Adrenal gland (tissue), 12 donors: ENCODE data around the gene BOC. TPM values are rescaled to one million over a fixed set of nuclear protein-coding genes. Genes with fewer than 3 reads are reported as not detected.

ENCODE experiments used
- DNase-seq, 7 donors: peaks; one replicate each; pipeline ENCODE4 v3.0.0-alpha.2; 2019 to 2020
- H3K27ac ChIP-seq, 5 donors: fragments of 200-600 bp; sonication (generic) in 4 of 5; 1 replicate in 3 of 5; 2 replicates in 2 of 5; pipeline versions ENCODE4 v1.5.1 to v1.8.0; 2016 to 2020; ENCODE audit warnings: mild to moderate bottlenecking in 1 of 5
- H3K27me3 ChIP-seq: fragments of 200-600 bp; 2 replicates; pipeline ENCODE4 v1.8.0; 2021
- H3K36me3 ChIP-seq, 2 donors: fragments of 200-600 bp; replicated peaks in 1 of 2; 1 replicate in 1 of 2; 2 replicates in 1 of 2; pipeline versions ENCODE4 v1.5.1 to v1.8.0; 2018 to 2022
- H3K4me1 ChIP-seq, 2 donors: fragments of 200-600 bp; replicated peaks in 1 of 2; 1 replicate in 1 of 2; 2 replicates in 1 of 2; pipeline versions ENCODE4 v1.5.1 to v1.8.0; 2018 to 2021
- H3K4me3 ChIP-seq, 4 donors: fragments of 200-600 bp; sonication (generic) in 3 of 4; one replicate each; pipeline ENCODE4 v1.5.1; 2016 to 2018
- H3K9me3 ChIP-seq, 3 donors: fragments of 200-600 bp; sonication (generic) in 1 of 3; replicated peaks in 1 of 3; 1 replicate in 2 of 3; 2 replicates in 1 of 3; pipeline versions ENCODE4 v1.5.1 to v1.8.0; 2016 to 2021
- POLR2A ChIP-seq, 2 donors: fragments of 450-650 bp; IDR thresholded peaks; one replicate each; pipeline ENCODE4 v1.6.1; 2017; ENCODE audit warnings: antibody characterized with exemption in 2 of 2, mild to moderate bottlenecking in 2 of 2, moderate library complexity in 1 of 2
- WGBS, 4 donors: extraction: QIAGEN DNeasy Blood & Tissue Kit in 2 of 4; methylation state at CpG; one replicate each; pipeline versions ENCODE4 v1.1.5 to v1.1.7; 2013 to 2017; 5-methylcytosine and 5-hydroxymethylcytosine counted together
- intact Hi-C, 2 donors: fragments of 100-400 bp; cut with DNase I; formaldehyde crosslinking; loops; one replicate each; pipeline versions ENCODE4 v1.14.1 to v1.15.0; 2022 to 2023
- polyA plus RNA-seq, 3 donors: library from polyadenylated mRNA; stranded (reverse); fragments of 200-250 nt in 2 of 3; fragments of 350-450 nt in 1 of 3; fragmentation: Illumina TruSeq in 1 of 3; extraction: RNeasy Lipid Tissue Mini Kit (QIAGEN cat#74804) in 1 of 3; gene quantifications; one replicate each; pipeline ENCODE4 v1.2.3, GENCODE V29; 2013 to 2014
- total RNA-seq, 9 donors: library from RNA; depleted of rRNA in 4 of 9; stranded (reverse); fragments of >200 nt in 4 of 9; fragments of 120-200 nt in 1 of 9; fragmentation: NEBNext Ultra II Directional in 1 of 9; extraction: Animal tissue kit (Norgen Biotek cat#: 25700) in 1 of 9; gene quantifications; one replicate each; pipeline versions ENCODE4 v1.1.0 to v1.2.4, GENCODE V29; 2013 to 2023
- TF ChIP-seq, protein P1 (sequence below), 6 experiments: fragments of 450-650 bp in 4 of 6; fragments of 200-600 bp in 2 of 6; sonication (generic) in 1 of 6; IDR thresholded peaks; 1 replicate in 5 of 6; 2 replicates in 1 of 6; pipeline versions ENCODE4 v1.5.1 to v1.8.0; 2016 to 2021; ENCODE audit warnings: antibody characterized with exemption in 6 of 6, mild to moderate bottlenecking in 2 of 6, moderate library complexity in 1 of 6
- donor health status: healthy with polysubstance abuse.
- donor health status: Bipolar disorder and iron deficiency.
- donor health status: DM: yes; HTN: yes; CAD: no.
- donor health status: DM: no; HTN: no; CAD: no.
- donor health status: DM: no; HTN: no; CAD: no.
- donor health status: DM: yes; HTN: yes; CAD: no.

The BOC gene
- total and polyA plus RNA-seq, 12 donors: 1.9 to 22.3 (median 9.5) TPM

DNA sequence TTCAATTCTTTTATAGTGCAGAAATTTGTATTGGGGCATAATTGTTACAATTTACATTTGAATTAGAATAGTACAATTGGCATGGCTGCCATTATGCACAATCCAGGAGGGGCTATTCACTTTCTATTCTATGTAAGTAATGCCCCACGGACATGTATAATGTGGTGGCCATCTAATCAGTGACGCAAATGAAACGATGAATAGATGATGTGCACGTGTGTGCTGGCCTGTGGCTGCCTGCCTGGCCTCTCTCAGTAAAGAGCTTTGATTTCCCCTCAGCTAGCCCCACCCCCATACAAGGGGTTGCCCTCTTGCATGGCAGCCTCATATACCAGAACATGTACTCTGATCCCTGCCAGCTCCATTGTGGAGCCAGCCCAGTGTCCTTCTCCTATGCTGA lies 86.5 kb downstream of the BOC start:
- H3K4me1 ChIP-seq: no peaks in the 10 kb centered on the region
- intact Hi-C loops: no loop called here
- H3K27me3 ChIP-seq: no peaks in the 10 kb centered on the region
- H3K36me3 ChIP-seq: no peaks in the 10 kb centered on the region
- WGBS, 4 donors: 87 to 95% (median 90%) methylated on average over 4 of the region's 4 CpGs
- no peak overlapping the region for H3K4me3 ChIP-seq
- no peaks in the 10 kb centered on the region for H3K9me3 ChIP-seq
- TF ChIP-seq POLR2A (IDR thresholded peaks at IDR 0.05): no peak
- TF ChIP-seq, protein P1, sequence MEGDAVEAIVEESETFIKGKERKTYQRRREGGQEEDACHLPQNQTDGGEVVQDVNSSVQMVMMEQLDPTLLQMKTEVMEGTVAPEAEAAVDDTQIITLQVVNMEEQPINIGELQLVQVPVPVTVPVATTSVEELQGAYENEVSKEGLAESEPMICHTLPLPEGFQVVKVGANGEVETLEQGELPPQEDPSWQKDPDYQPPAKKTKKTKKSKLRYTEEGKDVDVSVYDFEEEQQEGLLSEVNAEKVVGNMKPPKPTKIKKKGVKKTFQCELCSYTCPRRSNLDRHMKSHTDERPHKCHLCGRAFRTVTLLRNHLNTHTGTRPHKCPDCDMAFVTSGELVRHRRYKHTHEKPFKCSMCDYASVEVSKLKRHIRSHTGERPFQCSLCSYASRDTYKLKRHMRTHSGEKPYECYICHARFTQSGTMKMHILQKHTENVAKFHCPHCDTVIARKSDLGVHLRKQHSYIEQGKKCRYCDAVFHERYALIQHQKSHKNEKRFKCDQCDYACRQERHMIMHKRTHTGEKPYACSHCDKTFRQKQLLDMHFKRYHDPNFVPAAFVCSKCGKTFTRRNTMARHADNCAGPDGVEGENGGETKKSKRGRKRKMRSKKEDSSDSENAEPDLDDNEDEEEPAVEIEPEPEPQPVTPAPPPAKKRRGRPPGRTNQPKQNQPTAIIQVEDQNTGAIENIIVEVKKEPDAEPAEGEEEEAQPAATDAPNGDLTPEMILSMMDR (IDR thresholded peaks at IDR 0.05): no peak
- no peak for DNase-seq
- H3K27ac ChIP-seq: no peak overlapping the region

DNA sequence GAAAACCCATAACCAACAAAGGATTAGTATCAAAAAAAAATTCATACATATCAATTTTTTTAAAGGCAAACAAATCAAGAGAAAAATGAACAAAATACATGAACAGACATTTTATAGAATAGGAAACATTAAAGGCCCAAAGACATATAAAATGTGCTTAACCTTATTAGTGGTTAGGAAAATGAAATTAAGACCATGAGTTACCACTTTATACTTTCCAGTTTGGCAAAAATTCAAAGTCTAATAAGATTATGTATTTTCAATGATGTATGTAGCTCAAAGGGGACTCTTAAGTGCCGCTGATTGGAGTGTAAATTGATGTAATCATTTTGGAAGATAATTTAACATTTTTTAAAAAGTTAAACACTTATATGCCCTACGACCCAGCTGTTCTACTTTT lies 89.2 kb downstream of the BOC start:
- no peaks in the 10 kb centered on the region for H3K27me3 ChIP-seq
- intact Hi-C loops: no loop called here
- no peaks in the 10 kb centered on the region for H3K9me3 ChIP-seq
- DNase-seq: no peak
- WGBS, 4 donors: 87 to 91% (median 89%) methylated on average over 2 of the region's 2 CpGs
- TF ChIP-seq POLR2A (IDR thresholded peaks at IDR 0.05): no peak
- TF ChIP-seq, protein P1 (IDR thresholded peaks at IDR 0.05): no peak
- no peaks in the 10 kb centered on the region for H3K36me3 ChIP-seq
- no peaks in the 10 kb centered on the region for H3K4me1 ChIP-seq
- no peak overlapping the region for H3K27ac ChIP-seq
- H3K4me3 ChIP-seq: no peak overlapping the region

DNA sequence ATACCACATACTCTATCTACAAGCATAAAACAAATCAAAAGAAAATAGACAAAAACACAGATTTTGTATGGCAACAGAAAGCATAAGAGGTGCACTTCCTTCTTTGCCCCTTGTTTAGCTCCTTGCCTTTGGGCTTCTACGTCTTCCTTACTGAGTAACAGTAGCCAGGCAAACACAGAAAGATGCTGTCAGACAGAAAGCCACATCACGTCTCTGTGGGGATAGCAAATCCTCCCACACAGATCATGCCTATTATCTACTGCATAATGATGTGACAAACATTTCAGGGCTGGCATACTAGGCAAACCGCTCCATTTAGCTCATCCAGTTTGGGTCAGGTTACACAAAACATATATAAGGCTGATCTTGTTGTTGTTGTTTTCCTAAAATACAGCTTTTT lies 92.7 kb downstream of the BOC start:
- 84 to 92% (median 88%) methylated on average over 3 of the region's 3 CpGs for WGBS, 4 donors
- Histone ChIP-seq H3K9me3 (no peaks in the 10 kb centered on the region), H3K4me1 (no peaks in the 10 kb centered on the region), H3K36me3 (no peaks in the 10 kb centered on the region), H3K27me3 (no peaks in the 10 kb centered on the region), H3K4me3 (no peak overlapping the region), H3K27ac (no peak overlapping the region)
- intact Hi-C loops: no loop called here
- TF ChIP-seq, protein P1 (IDR thresholded peaks at IDR 0.05): no peak
- no peak for TF ChIP-seq POLR2A (IDR thresholded peaks at IDR 0.05)
- DNase-seq: no peak

DNA sequence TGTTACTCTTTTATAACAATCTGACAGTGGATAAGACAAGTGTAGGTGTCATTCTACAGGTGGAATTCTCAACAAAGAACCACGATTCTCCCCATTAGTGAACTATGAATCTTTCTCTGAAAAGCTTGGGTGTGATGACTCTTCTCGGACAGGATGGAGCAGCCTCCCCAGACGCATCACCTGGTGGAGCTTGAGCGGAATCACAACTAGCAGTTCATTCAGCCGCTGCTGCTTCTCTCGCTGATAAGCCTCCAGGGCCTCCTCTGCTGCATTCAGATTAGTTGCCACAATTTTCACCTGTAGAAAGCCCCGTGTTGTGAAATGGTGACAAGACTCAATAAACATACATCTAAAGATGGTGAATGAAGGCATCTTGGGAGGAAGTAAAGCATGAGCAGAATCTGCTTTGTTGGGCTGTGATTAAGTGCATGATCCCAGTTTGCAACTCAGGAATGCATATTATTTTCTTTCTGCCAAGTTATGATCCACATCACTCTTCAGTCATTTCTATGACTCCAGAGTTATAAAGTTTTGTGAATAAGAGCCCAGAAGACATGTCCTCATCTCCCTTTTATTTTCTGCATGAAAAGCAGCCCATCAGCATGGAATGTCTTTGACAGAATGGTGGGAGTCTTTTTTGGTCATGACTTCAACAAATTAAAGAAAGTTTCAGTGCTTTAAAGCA lies 93.6 kb downstream of the BOC start:
- no peaks in the 10 kb centered on the region for H3K36me3 ChIP-seq
- H3K4me1 ChIP-seq: no peaks in the 10 kb centered on the region
- 87 to 90% (median 89%) methylated on average over 7 of the region's 7 CpGs for WGBS, 4 donors
- H3K27me3 ChIP-seq: no peaks in the 10 kb centered on the region
- TF ChIP-seq POLR2A (IDR thresholded peaks at IDR 0.05): no peak
- TF ChIP-seq, protein P1 (IDR thresholded peaks at IDR 0.05): no peak
- no peak overlapping the region for H3K27ac ChIP-seq
- intact Hi-C loops: no loop called here
- H3K4me3 ChIP-seq: no peak overlapping the region
- no peak for DNase-seq
- H3K9me3 ChIP-seq: no peaks in the 10 kb centered on the region
